HG03439 (cell line): ENCODE data around the gene CRYGB.

Experiments
- ATAC-seq: cut with Tn5 transposase; IDR thresholded peaks from one replicate; pipeline ENCODE4 v1.9.1; 2021; ENCODE audit warnings: mild to moderate bottlenecking, moderate library complexity; ENCODE audit not compliant: unreplicated experiment

Gene CRYGB, protein sequence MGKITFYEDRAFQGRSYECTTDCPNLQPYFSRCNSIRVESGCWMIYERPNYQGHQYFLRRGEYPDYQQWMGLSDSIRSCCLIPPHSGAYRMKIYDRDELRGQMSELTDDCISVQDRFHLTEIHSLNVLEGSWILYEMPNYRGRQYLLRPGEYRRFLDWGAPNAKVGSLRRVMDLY

DNA sequence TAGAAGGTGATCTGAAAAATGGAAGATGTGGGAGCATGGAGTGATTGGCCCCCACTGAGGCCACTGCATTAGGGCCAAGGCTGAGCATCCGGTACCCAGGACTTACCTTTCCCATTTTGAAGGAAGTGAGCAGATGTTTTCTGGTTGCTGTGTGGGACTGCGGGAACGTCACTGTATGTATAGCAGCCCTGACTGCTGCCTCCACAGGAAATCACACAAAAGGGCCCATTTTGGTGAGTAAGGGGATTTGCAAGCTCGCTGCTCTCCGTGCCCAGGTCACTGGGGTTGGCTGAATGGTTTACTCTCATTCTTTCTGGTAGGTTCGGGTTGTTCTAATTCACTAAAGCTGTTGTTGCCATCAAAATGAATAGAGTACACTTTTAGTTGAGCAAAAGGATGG lies at the start of gene CRYGB:
CRYGB (minus strand) TSS at position 153 of the 400 bp plus-strand sequence; CDS start at position 115, 38 bp downstream.
- no peak for ATAC-seq

- ATAC-seq: no peak
Observed at GRCh38 chr2:208195531-208195930, 49.6 kb upstream of the CRYGB start.

- no peak for ATAC-seq
Observed at GRCh38 chr2:208192611-208193236, 46.8 kb upstream of the CRYGB start.

- no peak for ATAC-seq
Observed at GRCh38 chr2:208189810-208190503, 44.0 kb upstream of the CRYGB start, which contains the start of gene C2orf80. Gene C2orf80 (minus strand): TSS chr2:208190030. CDS start chr2:208186986, 3,044 bp downstream.

GRCh38 chr2:208189069-208189809 lies 43.3 kb upstream of the CRYGB start:
- ATAC-seq: no peak

DNA sequence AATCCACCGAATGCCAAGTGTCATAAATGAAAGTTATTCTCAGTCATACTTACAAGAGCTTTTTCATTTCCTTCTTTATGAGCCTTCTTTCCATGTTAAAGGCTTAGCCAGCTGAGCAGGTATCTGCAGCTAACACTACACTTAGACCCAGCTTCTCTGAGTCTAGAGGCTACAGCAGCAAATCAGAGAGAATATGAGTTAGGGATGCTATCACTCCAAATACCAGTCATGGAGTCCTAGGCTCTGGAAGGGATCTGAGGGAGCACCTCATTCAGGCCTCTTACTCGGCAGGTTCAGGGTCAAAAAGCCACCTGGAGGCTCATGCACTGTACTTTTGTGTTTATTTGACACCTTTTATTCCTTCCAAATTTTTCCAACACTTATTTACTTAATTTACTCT lies 40.9 kb upstream of the CRYGB start:
- no peak for ATAC-seq

DNA sequence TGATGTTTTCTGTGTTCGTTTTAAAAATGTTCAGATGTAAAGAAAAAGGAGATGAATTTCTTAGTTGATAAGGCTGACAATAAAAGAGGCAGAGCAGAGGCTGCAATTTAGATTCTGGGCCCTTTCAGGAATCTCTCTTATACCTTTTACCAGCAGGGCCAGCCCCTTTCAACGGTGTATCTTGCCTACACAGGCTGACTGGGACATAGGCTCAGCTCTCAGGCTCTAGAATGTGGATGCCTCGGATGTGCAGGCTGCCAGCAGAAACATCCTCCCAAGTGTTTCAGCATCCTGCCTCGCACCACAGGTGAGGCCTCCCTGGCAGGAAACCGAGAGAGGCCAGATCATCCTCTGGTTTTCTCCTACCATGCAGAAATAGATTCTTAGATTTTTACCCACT lies 40.5 kb upstream of the CRYGB start:
- no peak for ATAC-seq

- ATAC-seq: no peak
Observed at GRCh38 chr2:208183972-208184705, 38.2 kb upstream of the CRYGB start.

DNA sequence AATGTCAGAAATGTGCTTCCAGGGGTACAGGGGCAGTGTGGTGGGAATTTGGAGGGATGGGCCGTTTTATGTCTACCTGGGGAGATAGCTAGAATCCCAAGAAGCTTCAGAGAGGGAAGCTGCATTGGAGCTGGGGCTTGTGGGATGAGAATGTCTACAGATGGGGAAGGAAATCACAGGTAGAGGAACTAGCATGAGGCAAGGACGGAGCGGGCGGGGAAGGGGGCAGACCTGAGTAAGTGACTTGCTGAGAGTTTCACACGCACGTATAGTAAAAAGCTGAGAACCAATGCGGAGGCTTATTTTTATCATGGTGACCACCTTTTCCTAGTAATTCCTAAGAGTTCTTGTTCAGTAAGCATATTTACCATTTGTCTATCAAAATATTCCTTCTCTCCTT lies 37.6 kb upstream of the CRYGB start:
- no peak for ATAC-seq

GRCh38 chr2:208182835-208183234 lies 36.9 kb upstream of the CRYGB start:
- ATAC-seq: no peak

DNA sequence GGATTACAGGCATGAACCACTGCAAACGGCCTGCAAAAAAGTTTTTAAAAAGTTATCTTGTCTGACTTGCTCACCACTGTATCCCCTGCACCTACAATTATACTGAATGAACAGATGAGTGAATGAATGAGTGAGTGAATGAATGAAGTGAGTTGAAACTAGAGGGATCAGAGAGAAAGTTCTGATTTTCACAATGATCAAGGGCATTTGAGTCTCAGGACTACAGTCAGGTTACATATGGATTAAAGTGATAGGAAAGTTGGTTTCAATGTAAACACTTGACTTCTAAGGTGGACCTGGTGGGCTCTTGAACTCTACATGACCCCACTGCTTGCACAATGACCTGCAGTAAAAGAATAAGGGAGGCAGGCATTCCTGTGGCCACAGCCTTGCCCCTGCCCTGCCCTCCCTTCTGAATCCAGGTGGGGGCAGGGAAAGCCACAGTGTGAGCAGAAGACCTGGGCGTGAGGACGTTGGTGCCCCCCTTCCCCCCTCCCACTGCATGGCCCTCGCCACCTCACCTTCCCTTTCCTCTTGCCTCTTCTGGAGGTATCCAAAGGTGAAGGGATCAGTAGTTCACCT lies 33.2 kb upstream of the CRYGB start:
- no peak for ATAC-seq

DNA sequence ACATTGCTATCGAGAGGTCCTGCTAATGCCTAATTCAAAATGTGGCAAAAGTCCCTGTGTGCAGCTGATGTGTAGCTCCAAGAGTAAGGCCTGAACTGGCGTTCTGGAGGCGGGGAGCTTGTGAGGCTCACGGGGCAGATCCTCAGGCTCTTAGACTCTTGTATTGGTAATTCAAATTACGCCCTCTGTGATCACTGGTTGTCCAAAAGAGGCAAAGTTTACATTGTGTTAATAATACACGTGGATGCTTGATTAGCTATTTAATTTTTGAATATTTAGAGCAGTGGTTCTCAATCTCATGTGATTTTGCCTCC lies 29.8 kb upstream of the CRYGB start:
- no peak for ATAC-seq

DNA sequence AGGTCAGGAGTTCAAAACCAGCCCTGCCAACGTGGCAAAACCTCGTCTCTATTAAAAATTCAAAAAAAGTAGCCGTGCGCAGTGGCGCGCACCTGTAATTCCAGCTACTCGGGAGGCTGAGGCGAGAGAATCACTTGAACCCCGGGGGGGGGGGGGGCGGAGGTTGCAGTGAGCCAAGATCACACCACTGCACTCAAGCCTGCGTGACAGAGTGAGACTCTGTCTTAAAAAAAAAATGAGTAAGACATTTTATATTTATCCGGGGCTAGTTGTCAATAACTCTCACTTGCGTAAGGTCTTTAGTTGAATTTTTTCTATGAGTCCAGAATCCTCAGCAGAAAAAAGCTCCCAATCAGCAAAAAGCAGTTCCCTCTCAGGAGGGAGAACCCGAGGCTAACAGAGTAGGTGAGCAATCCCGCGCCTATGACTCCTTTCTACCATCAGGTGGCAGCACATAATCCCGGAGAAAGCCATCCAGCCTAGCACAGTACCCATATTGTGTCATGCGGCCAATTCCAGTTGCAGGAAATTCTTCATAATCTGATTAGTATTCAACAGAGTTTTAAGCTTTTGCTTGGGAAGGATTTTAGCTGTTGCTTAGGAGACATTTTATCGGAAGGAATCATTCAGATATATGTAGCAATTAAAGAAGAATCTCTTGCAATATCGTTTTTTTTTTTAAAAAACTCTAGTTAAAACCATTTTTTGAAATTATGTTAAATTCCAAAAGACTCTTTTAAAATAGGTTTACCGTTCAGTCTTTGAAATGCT lies 29.3 kb upstream of the CRYGB start:
- ATAC-seq: peak; percentile 99

- ATAC-seq: no peak
Observed at GRCh38 chr2:208174144-208174543, 28.2 kb upstream of the CRYGB start.

DNA sequence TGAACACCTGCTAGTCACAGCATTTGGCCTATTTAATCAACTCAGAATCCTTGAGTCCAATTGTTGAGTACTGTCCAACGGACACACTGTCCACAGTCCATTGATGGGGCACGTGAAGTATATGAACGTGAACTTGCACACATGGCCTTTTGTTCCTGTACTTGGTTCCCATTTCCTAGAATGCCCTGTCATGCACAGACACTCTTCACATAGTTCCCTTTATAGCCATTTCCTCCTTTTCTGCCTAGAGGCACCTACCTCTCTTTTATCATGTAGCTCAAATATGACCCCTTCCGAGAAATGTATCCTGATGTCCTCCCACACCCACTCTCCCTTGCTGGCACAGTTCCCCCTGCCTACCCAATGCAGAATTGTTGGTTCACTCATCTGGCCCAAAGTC lies 26.2 kb upstream of the CRYGB start:
- no peak for ATAC-seq

GRCh38 chr2:208164951-208165755 lies 19.2 kb upstream of the CRYGB start:
- no peak for ATAC-seq

GRCh38 chr2:208163489-208163888 lies 17.5 kb upstream of the CRYGB start, which contains the start of gene CRYGA:
Gene CRYGA (minus strand): TSS chr2:208163589. CDS start chr2:208163556, 33 bp downstream.
- ATAC-seq: no peak

GRCh38 chr2:208156439-208156838 lies 10.5 kb upstream of the CRYGB start:
- no peak for ATAC-seq

DNA sequence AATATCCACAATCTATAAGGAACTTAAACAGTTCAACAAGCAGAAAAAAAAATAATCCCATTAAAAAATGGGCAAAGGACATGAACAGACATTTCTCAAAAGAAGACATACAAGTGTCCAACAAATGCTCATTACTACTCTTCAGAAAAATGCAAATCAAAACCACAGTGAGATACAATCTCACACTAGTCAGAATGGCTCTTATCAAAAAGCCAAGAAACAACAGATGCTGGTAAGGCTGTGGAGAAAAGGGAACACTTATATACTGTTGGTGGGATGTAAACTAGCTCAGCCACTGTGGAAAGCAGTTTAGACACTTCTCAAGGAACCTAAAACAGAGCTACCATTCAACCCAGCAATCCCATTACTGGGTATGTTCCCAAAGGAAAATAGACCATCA lies 7.2 kb upstream of the CRYGB start:
- ATAC-seq: no peak
